Brain pericyte (primary cell): ENCODE data around the gene SIGLECL1.

Experiments
- DNase-seq: peaks from one replicate; pipeline ENCODE4 v3.0.0-alpha.2; 2012; ENCODE audit warnings: low read depth, low spot score

SIGLECL1 gene

GRCh38 chr19:51295382-51296126, 44.7 kb downstream of the SIGLECL1 start:
- DNase-seq: no peak

GRCh38 chr19:51296336-51297093, 45.6 kb downstream of the SIGLECL1 start:
- DNase-seq: no peak

DNA sequence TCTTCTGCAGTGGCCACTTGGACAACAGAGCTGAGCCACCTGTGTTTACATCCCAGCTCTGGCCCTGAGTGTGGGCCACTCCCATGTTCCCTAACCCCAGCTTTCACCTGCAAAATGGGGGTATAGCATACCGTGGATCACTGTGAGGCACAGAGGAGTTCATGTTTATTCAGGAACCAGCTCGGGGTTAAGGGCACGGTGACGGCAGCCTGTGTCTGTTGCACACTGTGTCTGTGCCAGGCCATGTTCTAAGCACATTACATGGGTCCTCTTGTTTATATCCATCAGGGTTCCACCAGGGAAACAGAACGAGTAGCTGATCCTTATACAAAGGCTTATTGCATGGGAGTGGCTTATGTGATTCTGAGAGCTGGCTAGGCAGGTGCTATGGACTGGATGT, 46.5 kb downstream of the SIGLECL1 start:
- no peak for DNase-seq

- DNase-seq: no peak
Measured at GRCh38 chr19:51301266-51301665, 50.4 kb downstream of the SIGLECL1 start.

DNA sequence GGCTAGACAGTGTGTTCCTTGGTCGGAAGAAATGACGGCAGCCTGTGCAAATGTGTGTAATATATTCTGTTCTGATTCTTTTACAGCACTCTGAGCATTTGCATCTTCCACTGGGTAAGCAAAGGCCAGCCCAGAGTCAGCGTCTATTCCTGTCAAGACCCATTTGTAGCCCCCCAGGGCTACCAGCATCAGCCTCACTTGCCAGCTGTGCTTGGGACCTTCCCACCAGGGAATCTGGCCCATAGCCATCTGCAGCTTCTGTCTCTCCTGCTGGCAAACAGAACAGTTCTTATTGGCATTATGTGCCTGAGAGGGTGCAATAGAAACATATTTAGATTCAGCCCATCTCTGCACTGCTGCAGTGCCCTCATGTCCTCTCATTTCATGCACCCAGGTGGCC, 54.6 kb downstream of the SIGLECL1 start:
- no peak for DNase-seq

DNA sequence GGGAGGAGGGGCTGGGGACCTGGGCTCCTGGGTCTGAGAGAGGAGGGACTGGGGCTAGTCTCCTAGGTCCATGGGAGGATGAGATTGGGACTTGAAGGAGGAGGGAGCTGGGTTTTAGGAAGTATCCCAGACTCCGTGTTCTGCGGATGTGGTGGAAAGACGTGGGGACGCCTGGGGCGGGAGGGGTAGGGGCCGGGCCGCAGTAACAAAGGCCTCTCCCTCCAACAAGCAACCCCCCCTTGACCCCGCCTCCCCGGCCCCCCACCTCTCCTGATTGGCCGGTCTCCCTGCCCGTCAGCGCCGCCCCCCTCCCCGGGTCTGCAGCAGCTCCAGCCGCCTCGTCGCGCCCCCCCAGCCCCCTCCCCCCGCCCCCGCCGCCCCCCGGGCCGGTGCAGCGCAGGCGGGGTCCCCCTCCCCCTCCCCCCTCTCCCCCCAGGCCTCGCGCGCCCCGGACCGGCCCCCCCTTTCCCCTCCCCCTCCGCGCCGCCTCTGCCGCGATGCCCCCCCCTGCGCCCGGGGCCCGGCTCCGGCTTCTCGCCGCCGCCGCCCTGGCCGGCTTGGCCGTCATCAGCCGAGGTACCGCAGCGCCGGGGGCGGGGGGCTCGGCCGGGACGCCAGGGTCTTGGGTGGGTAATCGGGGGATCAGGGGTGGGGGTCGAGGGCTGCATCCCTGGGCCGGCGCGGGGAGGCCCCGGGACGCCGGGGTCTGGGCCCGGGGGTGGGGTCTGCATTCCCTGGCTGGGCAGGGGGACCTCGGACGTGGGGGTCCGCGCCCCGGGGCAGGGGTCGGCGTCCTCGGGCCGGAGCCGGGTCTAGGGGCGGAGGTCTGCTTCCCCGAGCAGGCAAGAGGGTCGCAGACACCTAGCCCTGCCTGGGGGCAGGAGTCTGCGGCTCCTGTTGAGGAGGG, 60.7 kb downstream of the SIGLECL1 start, which contains the start of gene IGLON5:
IGLON5 (plus strand) TSS at position 294 of the 907 bp plus-strand sequence; CDS start at position 498, 204 bp downstream.
- no peak for DNase-seq

DNA sequence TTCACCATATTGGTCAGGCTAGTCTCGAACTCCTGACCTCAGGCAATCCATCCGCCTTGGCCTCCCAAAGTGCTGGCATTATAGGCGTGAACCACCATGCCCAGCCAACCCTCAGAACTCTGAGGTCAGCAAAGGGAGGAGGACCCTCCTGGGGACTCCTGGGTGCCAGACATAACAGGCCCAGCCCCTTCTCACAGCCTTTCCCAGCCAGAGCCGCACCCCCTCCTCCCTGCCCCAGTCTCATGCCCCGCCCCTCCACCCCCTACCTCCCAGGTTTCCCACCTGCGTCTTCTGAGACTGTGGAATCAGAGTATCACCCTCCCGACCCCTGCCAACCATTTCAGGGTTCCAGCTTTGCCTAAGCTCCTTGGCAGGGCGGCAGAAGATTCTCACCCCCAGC, 65.8 kb downstream of the SIGLECL1 start:
- DNase-seq: no peak

- DNase-seq: no peak
Measured at GRCh38 chr19:51317376-51317775, 66.5 kb downstream of the SIGLECL1 start.

- no peak for DNase-seq
Measured at GRCh38 chr19:51317968-51318367, 67.1 kb downstream of the SIGLECL1 start.
